Activated CD8-positive, alpha-beta memory T cell treated with anti-CD3 and anti-CD28 coated beads for 36 hours (primary cell): ENCODE results near the gene CYSTM1. TPM values are rescaled to one million over a fixed set of nuclear protein-coding genes. Genes with fewer than 3 reads are reported as not detected.

Experiments
- CTCF ChIA-PET: fragments of 350-600 bp; sonication (Branson Sonifier 250); formaldehyde crosslinking; loops from one replicate; lab custom pipeline; 2021; ENCODE audit warnings: antibody characterized with exemption; lab: Charles Lee
- POLR2A ChIA-PET: fragments of 350-600 bp; sonication (Branson Sonifier 250); formaldehyde crosslinking; loops from one replicate; lab custom pipeline; 2021; ENCODE audit warnings: antibody characterized with exemption; lab: Charles Lee
- total RNA-seq, 2 experiments: library from RNA; stranded (reverse); gene quantifications; one replicate each; pipeline ENCODE4 v1.2.3, GENCODE V29; 2021

CYSTM1 gene
- total RNA-seq, 2 experiments from 2014 or later: 20.7 to 21.5 TPM

GRCh38 chr5:140292212-140293036 is 117.4 kb downstream of the CYSTM1 start:
- CTCF ChIA-PET: interaction anchor here (1.0 kb wide), 1 partner anchor 54 kb away, joined by 3 read pairs; the partner anchor contains the start of gene HBEGF
- POLR2A ChIA-PET: no interaction called here

Other genes with a start within 250 kb of the CYSTM1 start
- gene NRG2, start 131.9 kb upstream of the CYSTM1 start, total RNA-seq: under 1 TPM; 0.15 to 0.17 TPM
- gene PURA, start 61.1 kb upstream of the CYSTM1 start, total RNA-seq: 10 to 100 TPM; 13.1 to 13.3 TPM
- 1 to 10 TPM; 2.4 to 2.8 TPM for gene IGIP, start 49.3 kb upstream of the CYSTM1 start, total RNA-seq
- gene PFDN1, start 127.9 kb downstream of the CYSTM1 start, total RNA-seq: 10 to 100 TPM; 67.0 TPM
- 1 to 10 TPM; 4.4 to 5.0 TPM for gene HBEGF, start 171.4 kb downstream of the CYSTM1 start, total RNA-seq
- gene SLC4A9, start 185.0 kb downstream of the CYSTM1 start, total RNA-seq: not detected
- 10 to 100 TPM; 90.0 to 92.3 TPM for gene ANKHD1, start 226.6 kb downstream of the CYSTM1 start, total RNA-seq